ENCODE data around the gene HNRNPCL2. TPM values are rescaled to one million over a fixed set of nuclear protein-coding genes. Genes with fewer than 3 reads are reported as not detected.
"Not testable (repeated sequence)": the region's sequence is repeated elsewhere in the genome, so short reads cannot be mapped to it uniquely, and the experiment has no call there.

The HNRNPCL2 gene
- polyA plus RNA-seq (2013, experiment 1 of 2), result not detected
- polyA plus RNA-seq (2013, experiment 2 of 2), result not detected

DNA sequence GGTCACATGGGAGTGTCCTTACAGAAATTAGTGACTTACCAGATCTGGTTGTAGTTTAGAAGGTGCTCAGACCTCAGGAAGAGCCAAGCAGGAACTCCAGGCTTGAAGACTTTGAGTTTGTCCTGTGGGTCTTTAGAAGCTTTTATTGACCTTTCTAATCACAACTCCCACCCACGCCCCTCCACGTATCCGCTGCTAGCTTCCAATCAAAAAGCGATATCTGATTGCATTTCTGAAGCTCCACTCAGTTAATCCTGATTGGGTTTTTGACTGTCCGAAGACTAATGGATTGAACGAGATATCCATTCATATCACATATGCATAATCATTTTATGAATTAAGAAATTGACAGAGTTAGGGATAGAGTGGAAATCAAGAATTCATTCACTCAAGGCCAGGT, at the start of gene HNRNPCL2:
Gene HNRNPCL2 (minus strand): TSS at position 101 of the 400 bp plus-strand sequence. CDS start 454 bp downstream, outside the sequence.
- not testable (repeated sequence) for H4K91ac ChIP-seq (ENCODE audit: low read depth, low read length, poor library complexity); H3K4me1 ChIP-seq (ENCODE audit: control insufficient read depth in 2 of 2, insufficient read depth in 1 of 2, low read depth in 1 of 2, low read length in 2 of 2); H4K8ac ChIP-seq (ENCODE audit: low read depth, low read length); H2BK12ac ChIP-seq (ENCODE audit: low read length); H3K23ac ChIP-seq (ENCODE audit: low read depth, low read length, poor library complexity); H3K4ac ChIP-seq (ENCODE audit: low read length); H3K4me3 ChIP-seq (ENCODE audit: low read length in 2 of 2); H2AFZ ChIP-seq (ENCODE audit: low read length); H2BK5ac ChIP-seq (ENCODE audit: low read length); H2AK5ac ChIP-seq (ENCODE audit: low read depth, low read length); H3K27me3 ChIP-seq (ENCODE audit: control insufficient read depth in 3 of 3, insufficient read depth in 3 of 3, low read depth in 1 of 3, low read length in 3 of 3); H3K9ac ChIP-seq (ENCODE audit: low read depth, low read length, poor library complexity); H3K4me2 ChIP-seq (ENCODE audit: insufficient read depth, low read length, poor library complexity, severe bottlenecking); H2BK15ac ChIP-seq (ENCODE audit: low read length); H3K36me3 ChIP-seq (replicated peaks in 1 of 2; ENCODE audit: control insufficient read depth in 2 of 2, insufficient read depth in 2 of 2, low read length in 2 of 2); H2BK120ac ChIP-seq (ENCODE audit: low read depth, low read length); H3K14ac ChIP-seq (ENCODE audit: low read length); H3K79me1 ChIP-seq (ENCODE audit: low read depth, low read length); DNase-seq (ENCODE audit: low spot score); H3K27ac ChIP-seq (replicated peaks; ENCODE audit: low read length); H3K18ac ChIP-seq (ENCODE audit: low read length); H3K9me3 ChIP-seq (replicated peaks in 1 of 2; ENCODE audit: control insufficient read depth in 2 of 2, insufficient read depth in 1 of 2, low read depth in 1 of 2, low read length in 2 of 2)
- no CpG with 5 or more reads among the region's 6 CpGs for WGBS, 2 donors (ENCODE audit: extremely low coverage in 2 of 2, insufficient read length in 2 of 2, insufficient replicate concordance in 1 of 2)

DNA sequence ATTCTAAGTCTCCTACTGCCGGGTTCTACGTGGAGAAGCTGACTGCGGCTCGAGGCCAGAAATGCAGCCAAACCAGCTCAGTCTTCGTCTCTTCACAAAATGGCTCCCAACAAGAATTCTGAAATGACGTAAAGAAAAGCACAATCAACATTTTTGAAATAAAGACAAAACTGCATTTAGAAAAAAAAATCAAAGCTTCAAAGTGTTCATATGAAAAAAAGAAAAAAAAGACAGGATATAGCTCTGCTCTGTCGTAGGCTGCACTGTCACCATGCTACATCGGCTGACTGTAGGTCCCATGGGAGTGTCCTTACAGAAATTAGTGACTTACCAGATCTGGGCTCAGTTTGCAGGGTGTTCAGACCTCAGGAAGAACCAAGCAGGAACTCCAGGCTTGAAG, 48.9 kb upstream of the HNRNPCL2 start, which contains the start of gene HNRNPCL4:
Gene HNRNPCL4 (minus strand): TSS at position 101 of the 400 bp plus-strand sequence. CDS start 164 bp downstream, outside the sequence.
- not testable (repeated sequence) for H3K36me3 ChIP-seq (replicated peaks in 1 of 2; ENCODE audit: control insufficient read depth in 2 of 2, insufficient read depth in 2 of 2, low read length in 2 of 2); H3K4me1 ChIP-seq (ENCODE audit: control insufficient read depth in 2 of 2, insufficient read depth in 1 of 2, low read depth in 1 of 2, low read length in 2 of 2); H3K14ac ChIP-seq (ENCODE audit: low read length); H4K8ac ChIP-seq (ENCODE audit: low read depth, low read length); H2BK5ac ChIP-seq (ENCODE audit: low read length); H3K9ac ChIP-seq (ENCODE audit: low read depth, low read length, poor library complexity); H3K27ac ChIP-seq (replicated peaks; ENCODE audit: low read length); H2AK5ac ChIP-seq (ENCODE audit: low read depth, low read length); H3K79me1 ChIP-seq (ENCODE audit: low read depth, low read length); H2BK12ac ChIP-seq (ENCODE audit: low read length); H3K27me3 ChIP-seq (ENCODE audit: control insufficient read depth in 3 of 3, insufficient read depth in 3 of 3, low read depth in 1 of 3, low read length in 3 of 3); DNase-seq (ENCODE audit: low spot score); H3K23ac ChIP-seq (ENCODE audit: low read depth, low read length, poor library complexity); H4K91ac ChIP-seq (ENCODE audit: low read depth, low read length, poor library complexity); H3K9me3 ChIP-seq (replicated peaks in 1 of 2; ENCODE audit: control insufficient read depth in 2 of 2, insufficient read depth in 1 of 2, low read depth in 1 of 2, low read length in 2 of 2); H2BK120ac ChIP-seq (ENCODE audit: low read depth, low read length); H3K4ac ChIP-seq (ENCODE audit: low read length); H3K4me2 ChIP-seq (ENCODE audit: insufficient read depth, low read length, poor library complexity, severe bottlenecking); H3K18ac ChIP-seq (ENCODE audit: low read length); H3K4me3 ChIP-seq (ENCODE audit: low read length in 2 of 2); H2AFZ ChIP-seq (ENCODE audit: low read length); H2BK15ac ChIP-seq (ENCODE audit: low read length)
- whole genome bisulfite sequencing, 2 donors (ENCODE audit: extremely low coverage in 2 of 2, insufficient read length in 2 of 2, insufficient replicate concordance in 1 of 2), result no CpG with 5 or more reads among the region's 8 CpGs

- not testable (repeated sequence) for H4K91ac ChIP-seq (ENCODE audit: low read depth, low read length, poor library complexity); H3K27me3 ChIP-seq (ENCODE audit: control insufficient read depth in 3 of 3, insufficient read depth in 3 of 3, low read depth in 1 of 3, low read length in 3 of 3); H4K8ac ChIP-seq (ENCODE audit: low read depth, low read length); H3K9ac ChIP-seq (ENCODE audit: low read depth, low read length, poor library complexity); H3K79me1 ChIP-seq (ENCODE audit: low read depth, low read length); H3K23ac ChIP-seq (ENCODE audit: low read depth, low read length, poor library complexity); H3K4me1 ChIP-seq (ENCODE audit: control insufficient read depth in 2 of 2, insufficient read depth in 1 of 2, low read depth in 1 of 2, low read length in 2 of 2); H3K4ac ChIP-seq (ENCODE audit: low read length); H2BK15ac ChIP-seq (ENCODE audit: low read length); H3K27ac ChIP-seq (replicated peaks; ENCODE audit: low read length); H2AK5ac ChIP-seq (ENCODE audit: low read depth, low read length); H2BK12ac ChIP-seq (ENCODE audit: low read length); H3K4me2 ChIP-seq (ENCODE audit: insufficient read depth, low read length, poor library complexity, severe bottlenecking); H2BK5ac ChIP-seq (ENCODE audit: low read length); H3K4me3 ChIP-seq (ENCODE audit: low read length in 2 of 2); H3K9me3 ChIP-seq (replicated peaks in 1 of 2; ENCODE audit: control insufficient read depth in 2 of 2, insufficient read depth in 1 of 2, low read depth in 1 of 2, low read length in 2 of 2); DNase-seq (ENCODE audit: low spot score); H3K36me3 ChIP-seq (replicated peaks in 1 of 2; ENCODE audit: control insufficient read depth in 2 of 2, insufficient read depth in 2 of 2, low read length in 2 of 2); H3K14ac ChIP-seq (ENCODE audit: low read length); H3K18ac ChIP-seq (ENCODE audit: low read length); H2AFZ ChIP-seq (ENCODE audit: low read length); H2BK120ac ChIP-seq (ENCODE audit: low read depth, low read length)
- no CpG with 5 or more reads among the region's 5 CpGs for WGBS, 2 donors (ENCODE audit: extremely low coverage in 2 of 2, insufficient read length in 2 of 2, insufficient replicate concordance in 1 of 2)
These were observed 39.3 kb upstream of the HNRNPCL2 start, which contains the start of gene PRAMEF26 for GRCh38 chr1:13155909-13156308. PRAMEF26 (minus strand) TSS chr1:13156009; CDS start chr1:13153095, 2,914 bp downstream.

GRCh38 chr1:13070474-13070873, 46.2 kb downstream of the HNRNPCL2 start, which contains the start of gene PRAMEF25:
PRAMEF25 (plus strand) TSS chr1:13070774; CDS start chr1:13073694, 2,920 bp downstream.
- not testable (repeated sequence) for H3K4me3 ChIP-seq (ENCODE audit: low read length in 2 of 2); H2BK120ac ChIP-seq (ENCODE audit: low read depth, low read length); H3K23ac ChIP-seq (ENCODE audit: low read depth, low read length, poor library complexity); H2BK15ac ChIP-seq (ENCODE audit: low read length); H3K4me1 ChIP-seq (ENCODE audit: control insufficient read depth in 2 of 2, insufficient read depth in 1 of 2, low read depth in 1 of 2, low read length in 2 of 2); H2BK5ac ChIP-seq (ENCODE audit: low read length); H4K91ac ChIP-seq (ENCODE audit: low read depth, low read length, poor library complexity); H3K14ac ChIP-seq (ENCODE audit: low read length); DNase-seq (ENCODE audit: low spot score); H3K4me2 ChIP-seq (ENCODE audit: insufficient read depth, low read length, poor library complexity, severe bottlenecking); H2AK5ac ChIP-seq (ENCODE audit: low read depth, low read length); H3K27me3 ChIP-seq (ENCODE audit: control insufficient read depth in 3 of 3, insufficient read depth in 3 of 3, low read depth in 1 of 3, low read length in 3 of 3); H3K36me3 ChIP-seq (replicated peaks in 1 of 2; ENCODE audit: control insufficient read depth in 2 of 2, insufficient read depth in 2 of 2, low read length in 2 of 2); H4K8ac ChIP-seq (ENCODE audit: low read depth, low read length); H3K9ac ChIP-seq (ENCODE audit: low read depth, low read length, poor library complexity); H3K4ac ChIP-seq (ENCODE audit: low read length); H3K18ac ChIP-seq (ENCODE audit: low read length); H3K9me3 ChIP-seq (replicated peaks in 1 of 2; ENCODE audit: control insufficient read depth in 2 of 2, insufficient read depth in 1 of 2, low read depth in 1 of 2, low read length in 2 of 2); H3K79me1 ChIP-seq (ENCODE audit: low read depth, low read length); H2AFZ ChIP-seq (ENCODE audit: low read length); H2BK12ac ChIP-seq (ENCODE audit: low read length); H3K27ac ChIP-seq (replicated peaks; ENCODE audit: low read length)
- no CpG with 5 or more reads among the region's 4 CpGs for WGBS, 2 donors (ENCODE audit: extremely low coverage in 2 of 2, insufficient read length in 2 of 2, insufficient replicate concordance in 1 of 2)
